Measurements from ENCODE around the gene TSPEAR. TPM values are rescaled to one million over a fixed set of nuclear protein-coding genes. Genes with fewer than 3 reads are reported as not detected.

Gene TSPEAR
- total RNA-seq, 1 experiment from 2014 or later = 2.1 TPM

- ATAC-seq = peak; percentile 85
- POLR2A ChIA-PET = no interaction called here
- peak; percentile 82 for DNase-seq (ENCODE audit: low spot score)
- CTCF ChIA-PET = interaction anchor here (0.6 to 1.2 kb wide), 10 partner anchors 9 to 332 kb away, joined by 3 to 11 read pairs (median 4); partner anchors contain the start of genes LRRC3 and SUMO3
- no peak for TF ChIP-seq ATF2 (CRISPR knock-in tag; IDR thresholded peaks at IDR 0.05; ENCODE audit: borderline replicate concordance, low read depth)
- 0 out of 2 replicates have a peak, but pooled peaks have one; percentile 35 for TF ChIP-seq MYBL2 (CRISPR knock-in tag; IDR thresholded peaks at IDR 0.05)
- TF ChIP-seq, protein P1, sequence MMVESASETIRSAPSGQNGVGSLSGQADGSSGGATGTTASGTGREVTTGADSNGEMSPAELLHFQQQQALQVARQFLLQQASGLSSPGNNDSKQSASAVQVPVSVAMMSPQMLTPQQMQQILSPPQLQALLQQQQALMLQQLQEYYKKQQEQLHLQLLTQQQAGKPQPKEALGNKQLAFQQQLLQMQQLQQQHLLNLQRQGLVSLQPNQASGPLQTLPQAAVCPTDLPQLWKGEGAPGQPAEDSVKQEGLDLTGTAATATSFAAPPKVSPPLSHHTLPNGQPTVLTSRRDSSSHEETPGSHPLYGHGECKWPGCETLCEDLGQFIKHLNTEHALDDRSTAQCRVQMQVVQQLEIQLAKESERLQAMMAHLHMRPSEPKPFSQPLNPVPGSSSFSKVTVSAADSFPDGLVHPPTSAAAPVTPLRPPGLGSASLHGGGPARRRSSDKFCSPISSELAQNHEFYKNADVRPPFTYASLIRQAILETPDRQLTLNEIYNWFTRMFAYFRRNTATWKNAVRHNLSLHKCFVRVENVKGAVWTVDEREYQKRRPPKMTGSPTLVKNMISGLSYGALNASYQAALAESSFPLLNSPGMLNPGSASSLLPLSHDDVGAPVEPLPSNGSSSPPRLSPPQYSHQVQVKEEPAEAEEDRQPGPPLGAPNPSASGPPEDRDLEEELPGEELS (CRISPR knock-in tag; IDR thresholded peaks at IDR 0.05) = peak; percentile 48; the same call in 1 of the 2 replicates
- no peak for TF ChIP-seq HMGA2 (CRISPR knock-in tag; IDR thresholded peaks at IDR 0.05)
- TF ChIP-seq MAX (CRISPR knock-in tag; IDR thresholded peaks at IDR 0.05) = peak; percentile 56; the same call in 1 of the 2 replicates
- peak; percentile 91 for TF ChIP-seq SP1 (CRISPR knock-in tag; conservative IDR thresholded peaks at IDR 0.05)
- TF ChIP-seq, protein P2, sequence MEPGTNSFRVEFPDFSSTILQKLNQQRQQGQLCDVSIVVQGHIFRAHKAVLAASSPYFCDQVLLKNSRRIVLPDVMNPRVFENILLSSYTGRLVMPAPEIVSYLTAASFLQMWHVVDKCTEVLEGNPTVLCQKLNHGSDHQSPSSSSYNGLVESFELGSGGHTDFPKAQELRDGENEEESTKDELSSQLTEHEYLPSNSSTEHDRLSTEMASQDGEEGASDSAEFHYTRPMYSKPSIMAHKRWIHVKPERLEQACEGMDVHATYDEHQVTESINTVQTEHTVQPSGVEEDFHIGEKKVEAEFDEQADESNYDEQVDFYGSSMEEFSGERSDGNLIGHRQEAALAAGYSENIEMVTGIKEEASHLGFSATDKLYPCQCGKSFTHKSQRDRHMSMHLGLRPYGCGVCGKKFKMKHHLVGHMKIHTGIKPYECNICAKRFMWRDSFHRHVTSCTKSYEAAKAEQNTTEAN (CRISPR knock-in tag; IDR thresholded peaks at IDR 0.05) = peak; percentile 79
- 0 out of 2 replicates have a peak, but pooled peaks have one; percentile 30 for TF ChIP-seq ETV6 (CRISPR knock-in tag; IDR thresholded peaks at IDR 0.05)
- no peaks in the 10 kb centered on the region; the same call in 1 of the 2 replicates for H3K27me3 Mint-ChIP-seq (ENCODE audit: low read depth)
- H3K27ac Mint-ChIP-seq = no peak overlapping the region
- peaks cover 13% of the 10 kb centered on the region for H3K9me3 Mint-ChIP-seq
- H3K36me3 Mint-ChIP-seq = peaks cover 12% of the 10 kb centered on the region
- H3K4me1 Mint-ChIP-seq = peaks cover 27% of the 10 kb centered on the region
- H3K4me3 Mint-ChIP-seq = peak overlapping the region; percentile 85
Observed at GRCh38 chr21:44485254-44485793, 226.0 kb downstream of the TSPEAR start.

DNA sequence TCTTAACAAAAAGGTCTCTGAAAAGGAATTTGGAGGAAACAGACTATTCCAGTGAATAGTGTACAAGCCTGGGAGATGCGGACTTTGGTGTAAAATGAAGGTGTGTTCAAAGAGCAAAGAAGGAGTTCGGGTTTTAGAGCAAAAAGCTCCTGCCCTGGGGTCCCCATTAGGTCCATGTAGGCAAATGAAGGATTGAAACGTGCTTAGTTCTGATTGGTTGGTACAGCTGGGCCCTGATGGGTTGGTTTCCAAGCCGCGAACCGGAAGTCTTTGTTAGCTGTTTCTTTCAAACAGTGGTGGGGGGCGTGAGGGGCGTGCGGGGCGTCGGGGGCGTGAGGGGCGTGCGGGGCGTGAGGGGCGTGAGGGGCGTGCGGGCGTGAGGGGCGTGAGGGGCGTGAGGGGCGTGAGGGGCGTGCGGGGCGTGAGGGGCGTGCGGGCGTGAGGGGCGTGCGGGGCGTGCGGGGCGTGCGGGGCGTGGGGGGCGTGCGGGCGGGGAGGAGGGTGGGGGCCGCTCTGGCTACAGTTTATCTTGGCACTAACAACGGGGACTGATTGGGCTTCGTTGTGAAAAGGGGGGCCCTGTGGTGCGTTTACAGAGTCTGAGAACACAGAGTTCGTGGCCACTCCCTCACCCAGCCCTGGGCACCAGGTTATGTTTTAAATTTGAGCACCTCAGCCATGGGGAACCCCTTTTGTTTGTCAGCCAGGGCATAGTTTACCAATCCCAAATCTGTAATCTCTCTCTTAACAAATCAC is 226.7 kb downstream of the TSPEAR start:
- Mint-ChIP-seq H3K4me1 (peaks cover 25% of the 10 kb centered on the region), H3K9me3 (peaks cover 8% of the 10 kb centered on the region; the same call in 1 of the 2 replicates), H3K36me3 (peaks cover 6% of the 10 kb centered on the region), H3K4me3 (peak overlapping the region; percentile 85), H3K27me3 (ENCODE audit: low read depth) (no peaks in the 10 kb centered on the region; the same call in 1 of the 2 replicates), H3K27ac (no peak overlapping the region)
- ChIA-PET CTCF (interaction anchor here (0.6 to 1.6 kb wide), 12 partner anchors 9 to 308 kb away, joined by 3 to 5 read pairs (median 4); no protein-coding TSS in a partner anchor), POLR2A (no interaction called here)
- DNase-seq (ENCODE audit: low spot score) = no peak
- TF ChIP-seq, protein P3, sequence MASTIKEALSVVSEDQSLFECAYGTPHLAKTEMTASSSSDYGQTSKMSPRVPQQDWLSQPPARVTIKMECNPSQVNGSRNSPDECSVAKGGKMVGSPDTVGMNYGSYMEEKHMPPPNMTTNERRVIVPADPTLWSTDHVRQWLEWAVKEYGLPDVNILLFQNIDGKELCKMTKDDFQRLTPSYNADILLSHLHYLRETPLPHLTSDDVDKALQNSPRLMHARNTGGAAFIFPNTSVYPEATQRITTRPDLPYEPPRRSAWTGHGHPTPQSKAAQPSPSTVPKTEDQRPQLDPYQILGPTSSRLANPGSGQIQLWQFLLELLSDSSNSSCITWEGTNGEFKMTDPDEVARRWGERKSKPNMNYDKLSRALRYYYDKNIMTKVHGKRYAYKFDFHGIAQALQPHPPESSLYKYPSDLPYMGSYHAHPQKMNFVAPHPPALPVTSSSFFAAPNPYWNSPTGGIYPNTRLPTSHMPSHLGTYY (CRISPR knock-in tag; IDR thresholded peaks at IDR 0.05) = no peak
- TF ChIP-seq CDX4 (CRISPR knock-in tag; IDR thresholded peaks at IDR 0.05; ENCODE audit: borderline replicate concordance) (no peak), ZNF121 (CRISPR knock-in tag; IDR thresholded peaks at IDR 0.05) (no peak), NFE2L1 (CRISPR knock-in tag; IDR thresholded peaks at IDR 0.05) (no peak)
- ATAC-seq = peak; percentile 7; the same call in 1 of the 2 replicates
